Kidney (tissue), 14 donors: ENCODE data around the gene DSCAML1. TPM values are rescaled to one million over a fixed set of nuclear protein-coding genes. Genes with fewer than 3 reads are reported as not detected.

Experiments used
- DNase-seq, 5 donors: peaks; one replicate each; pipeline ENCODE4 v3.0.0-alpha.2; 2013 to 2020
- FAIRE-seq: peaks from 2 replicates; lab custom pipeline; 2012; peaks lifted over from hg19 to GRCh38; lab: Jason Lieb, UNC
- H3K27ac ChIP-seq, 2 donors: one replicate each; pipeline ENCODE4 v1.7.0; 2013; ENCODE audit warnings: low read depth in 2 of 2, low read length in 2 of 2, inconsistent platforms in 1 of 2
- H3K27me3 ChIP-seq: one replicate; pipeline ENCODE4 v1.7.1; 2013; ENCODE audit warnings: low read length, inconsistent platforms; ENCODE audit not compliant: control insufficient read depth, insufficient read depth
- H3K36me3 ChIP-seq, 3 donors: one replicate each; pipeline versions ENCODE4 v1.7.0 to v1.7.1; 2013; ENCODE audit warnings: low read length in 3 of 3, control low read depth in 1 of 3, inconsistent platforms in 1 of 3; ENCODE audit not compliant: insufficient read depth in 3 of 3, control insufficient read depth in 2 of 3
- H3K4me1 ChIP-seq, 3 donors: one replicate each; pipeline versions ENCODE4 v1.7.0 to v1.7.1; 2013; ENCODE audit warnings: low read length in 3 of 3, inconsistent platforms in 1 of 3, low read depth in 1 of 3; ENCODE audit not compliant: control insufficient read depth in 2 of 3, insufficient read depth in 2 of 3
- H3K4me3 ChIP-seq, 3 donors: one replicate each; pipeline versions ENCODE4 v1.7.0 to v1.8.1; 2013; ENCODE audit warnings: low read length in 3 of 3, control low read depth in 1 of 3, inconsistent platforms in 1 of 3
- H3K9ac ChIP-seq, 3 donors: one replicate each; pipeline versions ENCODE4 v1.7.0 to v1.7.1; 2013; ENCODE audit warnings: low read length in 3 of 3, control low read depth in 1 of 3, inconsistent platforms in 1 of 3
- H3K9me3 ChIP-seq, 3 donors: one replicate each; pipeline versions ENCODE4 v1.7.0 to v1.7.1; 2013; ENCODE audit warnings: low read length in 3 of 3, control low read depth in 1 of 3, inconsistent platforms in 1 of 3; ENCODE audit not compliant: control insufficient read depth in 2 of 3, insufficient read depth in 1 of 3
- CTCF ChIP-seq: IDR thresholded peaks from 3 replicates; pipeline ENCODE4 v1.5.1; 2012; ENCODE audit warnings: mild to moderate bottlenecking, moderate library complexity, borderline replicate concordance; ENCODE audit not compliant: insufficient read depth; ENCODE audit errors: extremely low read depth
- intact Hi-C: fragments of 100-400 bp; cut with DNase I; formaldehyde crosslinking; loops from one replicate; pipeline ENCODE4 v1.11.1; 2022
- polyA plus RNA-seq: library from polyadenylated mRNA; stranded (reverse); fragments of 350-450 nt; fragmentation: Illumina TruSeq; extraction: RNeasy Lipid Tissue Mini Kit (QIAGEN cat#74804); gene quantifications from one replicate; pipeline ENCODE4 v1.2.3, GENCODE V29; 2014; ENCODE audit warnings: low read depth, low replicate concordance; ENCODE audit not compliant: insufficient read depth
- total RNA-seq: library from RNA; stranded (reverse); fragmentation: NEBNext Ultra II Directional; extraction: Animal tissue kit (Norgen Biotek cat#: 25700); gene quantifications from one replicate; pipeline ENCODE4 v1.2.1, GENCODE V29; 2021
- donor health status: control.
- donor health status: control.
- donor health status: control.
- donor health status: control.
- donor health status: control.
- donor health status: DM: yes; HTN: yes; CAD: no.
- donor health status: Normal renal cell carcinoma (clear cell type).

The DSCAML1 gene
- total and polyA plus RNA-seq, 2 donors from 2014 or later, result 0.95 to 17.3 TPM

GRCh38 chr11:117619661-117620060 is 177.4 kb downstream of the DSCAML1 start:
- no peak overlapping the region for H3K27ac ChIP-seq
- H3K36me3 ChIP-seq, result no peaks in the 10 kb centered on the region
- H3K27me3 ChIP-seq, result no peaks in the 10 kb centered on the region
- peaks cover 0 to 7% (median 6%) of the 10 kb centered on the region in 3 donors for H3K4me1 ChIP-seq
- TF ChIP-seq CTCF, result no peak
- no peak overlapping the region for H3K9ac ChIP-seq
- intact Hi-C loops, result no loop called here
- no peak overlapping the region for H3K4me3 ChIP-seq
- H3K9me3 ChIP-seq, result peaks cover 0 to 5% (median 3%) of the 10 kb centered on the region in 3 donors
- FAIRE-seq, result no peak
- DNase-seq, result no peak

- H3K4me3 ChIP-seq, result no peak overlapping the region
- DNase-seq (peak in 1 of 5 donors; percentile 21), FAIRE-seq (no peak)
- peaks cover 0 to 5% (median 3%) of the 10 kb centered on the region in 3 donors for H3K9me3 ChIP-seq
- no peaks in the 10 kb centered on the region for H3K36me3 ChIP-seq
- peaks cover 0 to 5% (median 2%) of the 10 kb centered on the region in 3 donors for H3K4me1 ChIP-seq
- intact Hi-C loops, result no loop called here
- TF ChIP-seq CTCF, result no peak
- no peaks in the 10 kb centered on the region for H3K27me3 ChIP-seq
- no peak overlapping the region for H3K9ac ChIP-seq
- H3K27ac ChIP-seq, result no peak overlapping the region
Measured at GRCh38 chr11:117618982-117619355, 178.0 kb downstream of the DSCAML1 start.

- no peak for FAIRE-seq
- H3K36me3 ChIP-seq, result no peaks in the 10 kb centered on the region
- intact Hi-C loops, result no loop called here
- no peak overlapping the region for H3K27ac ChIP-seq
- TF ChIP-seq CTCF, result no peak
- no peaks in the 10 kb centered on the region for H3K27me3 ChIP-seq
- no peak for DNase-seq
- peaks cover 0 to 2% (median 0%) of the 10 kb centered on the region in 3 donors for H3K4me1 ChIP-seq
- H3K9me3 ChIP-seq, result peaks cover 0 to 5% (median 3%) of the 10 kb centered on the region in 3 donors
- H3K4me3 ChIP-seq, result no peak overlapping the region
- H3K9ac ChIP-seq, result no peak overlapping the region
Measured at GRCh38 chr11:117618302-117618981, 178.6 kb downstream of the DSCAML1 start.
